GM23338 (cell line): Measurements from ENCODE around the gene EYS.
"Not testable (repeated sequence)": the region's sequence is repeated elsewhere in the genome, so short reads cannot be mapped to it uniquely, and the experiment has no call there.

ENCODE experiments used
- EZH2 ChIP-seq: fragments of 200-600 bp; sonication (generic); IDR thresholded peaks from one replicate; pipeline ENCODE4 v1.8.0; 2017; ENCODE audit warnings: antibody characterized with exemption, mild to moderate bottlenecking, low read depth; ENCODE audit not compliant: unreplicated experiment
- EZH2phosphoT487 ChIP-seq: fragments of 200-600 bp; sonication (generic); IDR thresholded peaks from one replicate; pipeline ENCODE4 v1.8.1; 2018; ENCODE audit warnings: antibody characterized with exemption; ENCODE audit not compliant: unreplicated experiment
- JUNB ChIP-seq: IDR thresholded peaks from one replicate; pipeline ENCODE4 v1.6.1; 2016; ENCODE audit warnings: antibody characterized with exemption; ENCODE audit not compliant: unreplicated experiment
- NANOG ChIP-seq: IDR thresholded peaks from 2 replicates; pipeline ENCODE4 v1.6.1; 2016; ENCODE audit warnings: antibody characterized with exemption, borderline replicate concordance
- POLR2AphosphoS5 ChIP-seq: IDR thresholded peaks from 2 replicates; pipeline ENCODE4 v1.6.1; 2016; ENCODE audit warnings: antibody characterized with exemption, low read depth
- REST ChIP-seq: IDR thresholded peaks from one replicate; pipeline ENCODE4 v1.6.1; 2018; ENCODE audit warnings: antibody characterized with exemption; ENCODE audit not compliant: unreplicated experiment
- STAT1 ChIP-seq: IDR thresholded peaks from one replicate; pipeline ENCODE4 v1.6.1; 2016; ENCODE audit warnings: antibody characterized with exemption; ENCODE audit not compliant: unreplicated experiment
- ZNF114 ChIP-seq: fragments of 250-450 bp; sonication (Bioruptor Pico); IDR thresholded peaks from 2 replicates; pipeline ENCODE4 v1.5.0; 2020; ENCODE audit warnings: mild to moderate bottlenecking, moderate library complexity
- ZNF331 ChIP-seq: fragments of 250-450 bp; sonication (Bioruptor Pico); IDR thresholded peaks from 2 replicates; pipeline ENCODE4 v1.5.0; 2020; ENCODE audit warnings: low read depth, mild to moderate bottlenecking, moderate library complexity
- ZNF462 ChIP-seq: fragments of 250-450 bp; sonication (Bioruptor Pico); IDR thresholded peaks from 2 replicates; pipeline ENCODE4 v1.5.0; 2020; ENCODE audit warnings: mild to moderate bottlenecking, moderate library complexity
- TF ChIP-seq, protein P1 (sequence below), 2 experiments: fragments of 200-600 bp in 1 of 2; sonication (generic) in 1 of 2; conservative IDR thresholded peaks; 2 replicates each; pipeline versions ENCODE4 v1.5.1 to v1.6.1; 2016 to 2017; ENCODE audit warnings: antibody characterized with exemption in 2 of 2, low read depth in 2 of 2, mild to moderate bottlenecking in 2 of 2, moderate library complexity in 1 of 2

GRCh38 chr6:63757275-63757674 is 1949.8 kb downstream of the EYS start:
- TF ChIP-seq REST; EZH2phosphoT487; POLR2AphosphoS5; EZH2; ZNF462 (CRISPR knock-in tag); ZNF331 (CRISPR knock-in tag); STAT1; JUNB; ZNF114 (CRISPR knock-in tag); NANOG: not testable (repeated sequence)
- TF ChIP-seq, protein P1, sequence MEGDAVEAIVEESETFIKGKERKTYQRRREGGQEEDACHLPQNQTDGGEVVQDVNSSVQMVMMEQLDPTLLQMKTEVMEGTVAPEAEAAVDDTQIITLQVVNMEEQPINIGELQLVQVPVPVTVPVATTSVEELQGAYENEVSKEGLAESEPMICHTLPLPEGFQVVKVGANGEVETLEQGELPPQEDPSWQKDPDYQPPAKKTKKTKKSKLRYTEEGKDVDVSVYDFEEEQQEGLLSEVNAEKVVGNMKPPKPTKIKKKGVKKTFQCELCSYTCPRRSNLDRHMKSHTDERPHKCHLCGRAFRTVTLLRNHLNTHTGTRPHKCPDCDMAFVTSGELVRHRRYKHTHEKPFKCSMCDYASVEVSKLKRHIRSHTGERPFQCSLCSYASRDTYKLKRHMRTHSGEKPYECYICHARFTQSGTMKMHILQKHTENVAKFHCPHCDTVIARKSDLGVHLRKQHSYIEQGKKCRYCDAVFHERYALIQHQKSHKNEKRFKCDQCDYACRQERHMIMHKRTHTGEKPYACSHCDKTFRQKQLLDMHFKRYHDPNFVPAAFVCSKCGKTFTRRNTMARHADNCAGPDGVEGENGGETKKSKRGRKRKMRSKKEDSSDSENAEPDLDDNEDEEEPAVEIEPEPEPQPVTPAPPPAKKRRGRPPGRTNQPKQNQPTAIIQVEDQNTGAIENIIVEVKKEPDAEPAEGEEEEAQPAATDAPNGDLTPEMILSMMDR (conservative IDR thresholded peaks at IDR 0.05; ENCODE audit: low read depth in 2 of 2), result not testable (repeated sequence)
